ENCODE results near the gene RPS5.
"Not testable (repeated sequence)": the region's sequence is repeated elsewhere in the genome, so short reads cannot be mapped to it uniquely, and the experiment has no call there.

RPS5 gene

DNA sequence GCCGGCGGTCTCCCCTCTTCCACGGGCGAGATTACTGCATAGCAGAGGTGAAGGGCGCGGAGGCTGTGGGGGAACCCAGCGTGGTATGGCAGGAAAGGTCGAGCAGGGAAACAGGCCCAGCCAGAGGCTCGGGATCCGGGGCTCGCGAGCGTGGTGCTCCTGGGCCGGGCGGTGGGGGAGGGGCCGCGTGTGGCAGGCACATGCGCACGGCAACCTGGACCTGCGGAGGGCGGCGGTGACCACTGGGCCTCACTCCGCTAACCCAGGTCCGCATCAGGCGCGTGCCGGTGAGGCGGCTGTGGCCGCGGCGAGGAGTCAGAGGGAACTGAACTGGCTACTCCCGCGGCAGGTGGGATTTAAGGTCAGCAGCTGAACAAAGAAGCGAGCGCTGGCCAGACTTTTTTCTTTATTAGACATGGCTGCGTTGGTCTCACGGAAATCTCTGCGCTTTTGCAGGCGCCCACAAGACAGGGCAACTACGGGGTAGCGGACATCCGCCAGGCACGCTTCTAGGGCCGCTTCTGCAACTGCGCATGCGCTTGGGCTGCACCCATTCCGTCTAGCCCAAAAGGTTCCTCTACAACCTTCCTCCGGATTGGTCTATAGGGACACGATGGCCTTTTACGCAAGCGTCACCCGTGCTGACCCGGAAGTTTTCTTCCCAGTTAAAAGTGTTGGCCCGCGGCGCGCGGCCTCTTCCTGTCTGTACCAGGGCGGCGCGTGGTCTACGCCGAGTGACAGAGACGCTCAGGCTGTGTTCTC, at the start of gene RPS5:
Gene RPS5, plus strand, starts transcription at position 694 of the 762 bp plus-strand sequence. CDS start 869 bp downstream, outside the sequence.
- peak; percentile 96 for FAIRE-seq

- FAIRE-seq = no peak
These were observed 48.7 kb upstream of the RPS5 start for GRCh38 chr19:58338336-58338735.

- FAIRE-seq = no peak
These were observed 48.1 kb upstream of the RPS5 start for GRCh38 chr19:58338825-58339558.

DNA sequence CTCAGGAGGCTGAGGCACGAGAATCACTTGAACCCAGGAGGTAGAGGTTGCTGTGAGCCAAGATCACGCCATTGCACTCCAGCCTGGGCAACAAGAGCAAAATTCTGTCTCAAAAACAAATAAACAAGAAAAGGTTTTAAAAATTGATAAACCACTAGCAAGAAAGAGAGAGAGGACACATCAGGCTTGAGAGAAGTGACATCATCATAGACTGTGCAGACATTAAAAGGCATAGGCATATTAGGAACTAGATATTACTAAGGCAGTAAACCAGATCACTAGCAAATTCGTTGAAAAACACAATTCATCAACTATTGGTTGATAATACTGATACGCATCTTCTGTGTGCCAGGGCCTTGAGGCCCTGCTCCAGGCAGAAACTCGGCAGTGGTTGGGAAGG, 41.5 kb upstream of the RPS5 start:
- no peak for FAIRE-seq

- no peak for FAIRE-seq
These were observed 39.8 kb upstream of the RPS5 start for GRCh38 chr19:58346961-58347929.

GRCh38 chr19:58348080-58348479, 39.0 kb upstream of the RPS5 start:
- not testable (repeated sequence) for FAIRE-seq

GRCh38 chr19:58349590-58349989, 37.5 kb upstream of the RPS5 start:
- no peak for FAIRE-seq

DNA sequence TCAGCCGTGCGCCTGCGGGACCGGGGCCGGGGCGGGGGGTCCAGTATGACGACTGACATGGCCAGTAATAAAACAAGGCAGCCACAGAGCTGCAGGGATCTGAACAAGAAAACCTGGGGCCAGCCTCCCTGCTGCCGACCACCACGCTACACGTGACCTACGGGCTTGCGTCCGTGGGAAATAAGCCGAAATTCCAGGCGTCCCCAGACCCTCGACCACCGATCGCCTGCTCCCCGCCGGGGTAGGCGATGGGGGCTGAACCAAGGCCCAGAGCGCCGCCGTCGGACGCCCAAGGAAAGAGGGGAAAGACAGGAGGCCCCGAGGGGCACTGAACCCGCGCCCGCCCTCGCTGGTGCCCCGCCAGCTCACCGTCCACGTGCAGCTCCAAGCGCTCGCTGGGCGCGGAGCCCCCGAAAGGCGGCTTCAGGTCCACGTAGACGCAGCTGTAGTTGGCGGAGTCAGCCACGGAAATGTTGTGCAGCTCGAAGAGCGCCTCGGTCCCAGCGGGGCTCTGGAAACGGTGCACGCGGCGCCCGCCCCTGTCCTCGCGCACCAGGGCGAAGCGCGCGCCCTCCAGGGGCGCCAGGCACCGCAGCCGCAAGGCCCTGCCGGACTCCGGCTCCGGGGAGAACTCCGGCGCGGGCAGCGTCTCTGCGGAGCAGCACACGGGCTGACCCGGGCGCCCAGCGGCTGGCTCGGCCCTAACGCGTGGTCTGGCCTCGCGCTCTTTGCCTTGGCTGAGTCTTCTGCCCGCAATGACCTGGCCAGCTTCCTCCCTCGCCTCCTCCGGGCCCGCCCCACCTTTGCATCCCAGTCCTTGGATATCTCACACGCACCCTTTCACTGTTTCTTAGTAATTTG, 36.8 kb upstream of the RPS5 start:
- FAIRE-seq = no peak

DNA sequence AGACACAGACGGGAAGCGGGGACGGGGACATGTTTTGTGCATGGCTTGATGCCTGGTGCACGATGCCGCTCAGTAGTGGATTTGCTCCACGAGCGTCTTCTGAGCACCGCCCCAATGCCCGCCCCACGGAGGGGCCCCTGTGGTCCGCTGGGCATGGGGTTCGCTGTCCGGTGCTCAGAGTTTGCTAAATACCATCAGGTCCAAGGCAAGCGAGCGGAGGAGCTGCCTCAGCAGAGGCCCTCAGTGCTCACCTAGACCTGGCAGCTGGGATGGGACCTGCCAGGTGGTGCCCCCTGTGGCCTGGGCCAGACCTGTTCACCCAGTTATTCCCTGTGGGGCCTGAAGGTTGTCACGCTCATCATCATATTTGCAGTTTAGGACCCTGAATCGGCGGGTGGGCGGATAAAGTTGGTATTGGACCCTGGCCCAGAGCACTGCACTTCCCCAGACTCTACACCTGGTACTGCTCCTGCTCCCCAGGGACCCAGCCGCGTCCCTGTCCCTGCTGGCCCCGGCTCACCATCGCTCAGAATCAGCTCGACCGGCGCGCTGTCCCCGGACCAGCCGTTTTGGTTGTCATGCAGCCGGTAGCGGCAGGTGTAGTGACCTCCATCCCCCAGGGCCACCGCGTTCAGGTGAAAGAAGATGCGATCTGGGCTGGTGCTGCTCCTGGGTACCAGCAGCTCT, 36.1 kb upstream of the RPS5 start:
- FAIRE-seq = no peak

DNA sequence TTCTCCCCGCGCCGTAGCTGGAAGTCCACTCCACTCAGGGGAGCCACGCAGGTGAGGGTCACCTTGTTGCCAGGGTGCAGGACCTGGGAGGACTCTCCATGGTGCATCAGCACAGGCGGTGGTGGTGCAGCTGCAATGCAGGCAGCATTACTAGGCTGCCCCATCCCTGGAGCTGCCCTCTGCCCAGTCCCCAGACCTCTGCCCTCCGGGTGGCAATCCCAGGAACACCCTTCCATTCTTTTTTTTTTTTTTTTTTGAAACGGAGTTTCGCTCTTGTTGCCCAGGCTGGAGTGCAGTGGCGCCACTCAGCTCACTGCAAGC, 35.6 kb upstream of the RPS5 start:
- no peak for FAIRE-seq

- FAIRE-seq = no peak
These were observed 34.9 kb upstream of the RPS5 start for GRCh38 chr19:58351990-58352755.

DNA sequence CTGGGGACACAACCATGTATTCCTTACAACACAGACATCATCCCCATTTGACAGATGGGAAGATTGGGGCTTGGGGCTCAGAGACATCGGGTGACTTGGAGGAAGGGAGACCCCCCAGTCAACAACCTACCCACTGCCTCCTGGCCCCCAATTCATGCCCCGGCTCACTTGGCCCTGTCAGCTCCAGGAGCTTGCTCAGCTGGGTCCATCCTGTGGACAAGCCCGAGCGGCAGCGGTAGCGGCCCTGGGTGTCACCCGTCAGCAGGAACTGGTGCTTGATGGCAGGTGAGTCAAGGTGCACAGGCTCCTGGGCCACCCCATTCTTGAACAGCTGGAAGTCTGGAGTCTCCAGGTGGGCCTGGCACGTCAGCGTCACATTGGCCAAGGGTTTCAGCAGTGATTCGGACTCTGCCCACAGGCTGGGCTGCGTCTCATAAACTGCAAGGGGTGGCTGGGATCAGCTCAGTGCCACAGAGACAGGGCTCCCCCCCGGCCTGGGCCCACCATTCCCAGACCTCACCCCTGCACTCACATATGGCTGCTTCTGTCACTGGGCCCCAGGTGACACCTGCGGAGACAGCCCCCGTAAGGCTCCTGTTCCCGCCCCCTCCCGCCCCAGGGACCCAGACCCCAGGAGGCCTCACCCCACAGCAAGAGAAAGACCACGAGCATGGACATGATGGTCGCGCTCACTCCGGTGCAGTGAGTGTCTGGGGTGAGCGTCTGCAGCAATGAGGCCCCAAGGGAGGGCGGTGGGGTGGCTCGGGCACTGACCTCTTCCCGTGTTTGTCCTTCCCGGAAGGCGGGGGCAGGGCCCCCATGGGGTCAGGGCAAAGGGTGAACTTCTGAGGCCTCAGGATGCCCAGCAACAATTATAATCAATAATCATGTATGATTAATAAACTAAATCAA, 34.1 kb upstream of the RPS5 start, which contains the start of gene A1BG:
Gene A1BG, minus strand, starts transcription at position 733 of the 912 bp plus-strand sequence. Its CDS starts 55 bp downstream, at position 678.
- no peak for FAIRE-seq

- no peak for FAIRE-seq
These were observed 33.2 kb upstream of the RPS5 start for GRCh38 chr19:58353717-58354477.

DNA sequence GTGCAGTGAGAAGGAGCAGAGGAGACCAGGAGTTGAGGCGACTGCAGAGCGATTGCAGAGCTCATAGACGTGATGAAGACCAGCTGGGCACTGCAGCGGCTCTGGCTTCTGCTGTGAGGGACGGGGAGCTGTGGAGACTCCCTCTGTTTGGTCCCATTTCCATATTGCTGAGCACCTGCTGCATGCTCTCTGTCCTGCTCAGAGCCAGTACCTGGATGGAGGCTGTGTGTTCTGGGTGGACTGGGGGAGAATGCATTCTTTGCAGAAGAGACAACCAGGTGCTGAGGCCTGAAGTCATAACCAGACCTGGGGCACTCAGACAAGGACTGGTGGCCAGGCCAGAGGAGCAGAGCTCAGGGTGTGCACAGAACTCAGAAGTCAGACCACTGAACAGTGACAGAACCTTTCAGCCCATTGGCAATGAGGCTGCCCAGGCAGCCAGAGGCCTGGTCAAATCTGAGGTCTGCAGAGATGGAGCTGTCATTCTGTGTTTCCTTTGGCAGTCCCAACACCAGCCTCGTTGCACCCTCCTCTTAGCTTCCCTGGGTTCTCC, 32.5 kb upstream of the RPS5 start:
- no peak for FAIRE-seq

- FAIRE-seq = no peak
These were observed 31.8 kb upstream of the RPS5 start for GRCh38 chr19:58355215-58355796.

- no peak for FAIRE-seq
These were observed 30.9 kb upstream of the RPS5 start for GRCh38 chr19:58355908-58356765.

Data from G401.6 (cell line).